GM18909 (cell line): ENCODE measurements around the gene SPAG16.
"Not testable (repeated sequence)": the region's sequence is repeated elsewhere in the genome, so short reads cannot be mapped to it uniquely, and the experiment has no call there.

Experiments used
- ATAC-seq: cut with Tn5 transposase; IDR thresholded peaks from one replicate; pipeline ENCODE4 v1.9.1; 2021; ENCODE audit warnings: mild to moderate bottlenecking; ENCODE audit not compliant: unreplicated experiment, poor library complexity

Gene SPAG16

GRCh38 chr2:213934560-213934959, 650.3 kb downstream of the SPAG16 start:
- peak; percentile 98 for ATAC-seq

- no peak for ATAC-seq
Measured at GRCh38 chr2:213958086-213958485, 673.8 kb downstream of the SPAG16 start.

GRCh38 chr2:213959589-213959988, 675.3 kb downstream of the SPAG16 start:
- ATAC-seq, result no peak

GRCh38 chr2:213971536-213971935, 687.3 kb downstream of the SPAG16 start:
- no peak for ATAC-seq

GRCh38 chr2:213980883-213981282, 696.6 kb downstream of the SPAG16 start:
- no peak for ATAC-seq

GRCh38 chr2:213989207-213989606, 704.9 kb downstream of the SPAG16 start:
- no peak for ATAC-seq

GRCh38 chr2:213991453-213992108, 707.3 kb downstream of the SPAG16 start:
- no peak for ATAC-seq

GRCh38 chr2:213995400-213996105, 711.3 kb downstream of the SPAG16 start:
- ATAC-seq, result no peak

GRCh38 chr2:213998976-213999375, 714.7 kb downstream of the SPAG16 start:
- not testable (repeated sequence) for ATAC-seq

- ATAC-seq, result no peak
Measured at GRCh38 chr2:214004463-214004862, 720.2 kb downstream of the SPAG16 start.

GRCh38 chr2:214005337-214005736, 721.1 kb downstream of the SPAG16 start:
- ATAC-seq, result no peak

- ATAC-seq, result no peak
Measured at GRCh38 chr2:214006601-214007000, 722.3 kb downstream of the SPAG16 start.

GRCh38 chr2:214011676-214012075, 727.4 kb downstream of the SPAG16 start:
- no peak for ATAC-seq

- ATAC-seq, result no peak
Measured at GRCh38 chr2:214014551-214015220, 730.4 kb downstream of the SPAG16 start.

- ATAC-seq, result no peak
Measured at GRCh38 chr2:214019229-214019972, 735.1 kb downstream of the SPAG16 start.

- no peak for ATAC-seq
Measured at GRCh38 chr2:214019973-214020345, 735.7 kb downstream of the SPAG16 start.

- ATAC-seq, result no peak
Measured at GRCh38 chr2:214029190-214029589, 744.9 kb downstream of the SPAG16 start.

GRCh38 chr2:214031566-214031965, 747.3 kb downstream of the SPAG16 start:
- no peak for ATAC-seq

- no peak for ATAC-seq
Measured at GRCh38 chr2:214034417-214034816, 750.2 kb downstream of the SPAG16 start.

- no peak for ATAC-seq
Measured at GRCh38 chr2:214035091-214035852, 751.0 kb downstream of the SPAG16 start.
